GM18867 (cell line): ENCODE data around the gene PCBP4.
A peak's percentile ranks its signal among the peaks of the same experiment; 100 is the strongest.

Experiments used
- ATAC-seq: cut with Tn5 transposase; IDR thresholded peaks from one replicate; pipeline ENCODE4 v1.9.1; 2021; ENCODE audit warnings: mild to moderate bottlenecking, moderate library complexity; ENCODE audit not compliant: unreplicated experiment

Gene PCBP4

GRCh38 chr3:51967384-51968169, at the start of gene PCBP4:
Gene PCBP4 (minus strand): TSS chr3:51967454. CDS start chr3:51961240, 6,214 bp downstream.
- peak; percentile 56 for ATAC-seq

DNA sequence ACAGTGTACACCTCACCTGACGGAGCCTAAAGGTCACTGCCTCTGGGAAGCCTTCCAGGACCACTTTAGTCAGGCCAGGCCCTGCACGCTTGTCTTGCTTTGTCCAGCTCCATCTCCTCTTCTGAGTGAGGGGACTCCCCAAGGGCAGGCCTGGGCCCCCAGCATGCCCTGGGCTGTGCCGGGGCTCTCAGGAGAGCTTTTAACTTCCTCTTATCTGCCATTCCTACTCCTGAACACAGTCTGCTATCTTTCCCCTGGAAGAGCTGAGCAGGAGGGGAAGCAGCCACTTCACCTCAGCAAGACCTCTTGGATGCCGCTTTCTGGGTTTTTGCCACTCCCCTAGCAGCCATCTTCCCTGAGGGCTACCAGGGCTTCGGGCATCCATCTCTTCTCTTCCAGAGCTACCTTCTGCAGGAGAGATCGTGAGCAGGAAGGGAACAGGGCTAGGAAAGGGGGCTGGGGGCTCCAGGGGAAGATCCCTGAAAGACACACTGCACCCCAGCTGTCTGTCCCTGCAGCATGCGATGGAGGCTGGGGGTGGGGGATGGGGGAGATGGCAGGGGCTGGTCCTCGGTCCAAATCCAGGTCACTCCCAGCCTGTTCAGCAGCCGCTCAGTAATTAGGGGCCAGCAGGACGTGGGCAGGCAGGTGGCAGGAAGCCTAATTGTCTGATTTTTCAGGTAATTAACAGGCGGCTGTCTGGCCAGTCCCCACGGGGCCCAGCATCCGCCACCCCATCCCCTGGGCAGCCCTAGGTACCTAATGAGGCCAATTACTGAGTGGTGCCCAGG, 48.4 kb upstream of the PCBP4 start:
- ATAC-seq, result no peak

- no peak for ATAC-seq
Observed at GRCh38 chr3:52014613-52015012, 47.4 kb upstream of the PCBP4 start.

DNA sequence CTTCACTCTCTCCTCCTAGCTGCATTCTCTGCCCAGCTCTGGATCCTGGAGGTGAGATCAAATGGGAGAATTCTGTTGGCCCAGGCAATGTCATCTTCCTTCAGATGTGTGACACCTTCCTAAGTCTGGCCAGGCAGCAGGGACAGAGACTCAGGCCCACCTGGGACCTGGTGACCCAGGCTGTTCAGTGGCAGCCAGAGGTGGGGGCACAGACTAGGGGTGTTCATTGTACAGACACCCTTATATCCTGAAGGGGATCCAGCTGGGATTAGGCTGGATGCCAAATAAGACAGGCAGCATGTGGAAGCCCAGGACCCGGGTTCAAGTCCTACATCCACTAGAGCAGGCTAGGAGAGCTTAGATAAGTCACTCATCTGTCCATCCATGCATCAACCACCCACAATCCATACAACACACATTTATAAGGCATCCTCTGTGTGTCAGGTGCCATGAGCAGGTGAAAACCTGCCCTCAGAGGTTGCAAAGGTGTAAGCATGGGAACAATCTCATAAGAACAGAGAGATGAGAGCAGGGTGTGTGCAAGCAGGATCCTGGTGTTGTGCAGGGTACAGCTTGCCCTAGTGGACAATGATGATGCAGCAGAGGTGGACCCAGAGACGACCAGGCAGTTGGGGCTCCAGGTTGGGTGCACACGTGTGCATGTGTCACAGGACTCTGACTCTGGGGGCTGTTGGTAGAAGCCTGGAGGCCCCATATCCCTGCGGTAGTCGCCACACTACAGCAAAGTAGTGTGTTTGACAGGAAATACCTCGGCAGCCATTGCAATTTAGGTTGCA, 46.7 kb upstream of the PCBP4 start:
- no peak for ATAC-seq

- ATAC-seq, result no peak
Observed at GRCh38 chr3:52012699-52013098, 45.4 kb upstream of the PCBP4 start.

DNA sequence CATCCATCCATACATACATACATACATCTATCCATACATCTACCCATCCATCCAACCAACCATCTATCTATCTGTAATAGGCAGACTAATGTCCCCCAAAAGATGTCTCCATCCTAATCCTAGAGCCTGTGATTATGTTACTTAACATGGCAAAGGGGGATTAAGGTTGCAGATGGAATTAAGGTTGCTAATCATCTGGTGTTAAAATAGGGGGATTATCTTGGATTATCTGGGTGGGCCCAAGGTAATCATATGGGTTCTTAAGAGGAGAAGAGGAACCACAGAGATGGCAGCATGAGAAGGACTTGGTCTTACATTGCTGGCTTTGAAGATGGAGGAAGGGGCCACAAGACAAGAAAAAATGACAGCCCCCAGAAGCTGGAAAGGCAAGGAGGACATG, 43.2 kb upstream of the PCBP4 start:
- ATAC-seq, result no peak

GRCh38 chr3:52007291-52007690, 40.0 kb upstream of the PCBP4 start:
- no peak for ATAC-seq

- ATAC-seq, result no peak
Observed at GRCh38 chr3:52006820-52007133, 39.5 kb upstream of the PCBP4 start.

DNA sequence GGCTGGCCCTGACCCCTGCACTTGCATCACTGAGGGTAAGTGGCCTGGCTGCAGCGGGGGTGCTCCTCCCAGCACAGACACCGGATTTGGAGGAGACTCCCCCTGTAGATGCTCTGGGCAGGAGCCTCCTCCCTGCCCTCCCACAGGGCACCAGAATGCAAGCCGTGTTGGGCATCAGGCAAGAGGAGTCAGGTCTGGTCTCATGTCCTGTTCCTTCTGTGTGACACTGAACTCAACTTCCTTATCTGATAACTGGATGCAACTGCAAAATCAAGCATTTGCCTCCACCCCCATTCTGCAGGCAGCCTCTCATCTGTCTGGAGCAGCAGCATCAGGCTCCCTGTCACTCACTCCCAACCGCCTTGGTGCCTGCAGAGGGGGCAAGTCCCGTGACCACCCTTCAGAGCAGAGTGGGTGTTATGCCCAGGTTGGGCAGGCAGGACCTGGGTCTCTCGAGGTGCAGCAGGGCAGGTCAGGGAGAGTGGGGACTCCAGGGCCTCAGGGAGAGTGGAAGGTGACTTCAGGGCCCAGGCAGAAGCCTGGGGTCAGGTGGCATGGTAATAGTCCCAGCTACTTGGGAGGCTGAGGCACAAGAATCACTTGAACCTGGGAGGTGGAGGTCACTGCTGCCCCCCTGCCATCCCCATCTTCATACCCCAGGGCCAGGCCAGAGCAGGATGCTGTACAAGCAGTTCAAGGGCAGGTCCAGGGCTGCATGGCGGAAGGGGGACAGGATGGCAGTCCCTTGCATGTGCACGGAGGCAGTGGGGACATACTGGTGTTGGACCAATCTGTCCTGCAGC, 39.0 kb upstream of the PCBP4 start:
- no peak for ATAC-seq

- ATAC-seq, result no peak
Observed at GRCh38 chr3:52005571-52005986, 38.3 kb upstream of the PCBP4 start.

GRCh38 chr3:52004906-52005395, 37.7 kb upstream of the PCBP4 start:
- no peak for ATAC-seq

- ATAC-seq, result no peak
Observed at GRCh38 chr3:52004163-52004787, 37.0 kb upstream of the PCBP4 start.

DNA sequence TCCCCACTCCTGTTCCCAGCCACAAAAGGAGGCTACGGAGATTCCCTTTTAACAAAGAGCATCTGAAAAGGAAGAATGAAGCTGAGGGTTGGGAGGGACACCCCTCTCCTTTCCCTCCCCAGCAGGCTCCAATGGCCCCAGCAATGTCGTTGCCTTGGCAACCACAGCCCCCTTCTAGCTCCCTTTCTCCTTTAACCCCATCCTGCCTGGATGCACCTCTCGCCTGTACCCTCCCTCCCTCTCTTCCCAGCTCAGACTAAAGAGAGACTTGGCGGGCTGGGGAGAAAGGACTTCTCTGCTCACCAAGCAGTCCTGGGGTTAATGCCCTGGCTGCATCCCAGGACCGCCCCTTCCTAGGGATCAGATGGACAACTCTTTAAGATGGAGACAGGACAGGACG, 35.5 kb upstream of the PCBP4 start:
- ATAC-seq, result no peak

GRCh38 chr3:52001443-52001974, 34.3 kb upstream of the PCBP4 start:
- ATAC-seq, result peak; percentile 88

- no peak for ATAC-seq
Observed at GRCh38 chr3:51999846-52000245, 32.6 kb upstream of the PCBP4 start.

GRCh38 chr3:51998774-51999173, 31.5 kb upstream of the PCBP4 start:
- ATAC-seq, result no peak

DNA sequence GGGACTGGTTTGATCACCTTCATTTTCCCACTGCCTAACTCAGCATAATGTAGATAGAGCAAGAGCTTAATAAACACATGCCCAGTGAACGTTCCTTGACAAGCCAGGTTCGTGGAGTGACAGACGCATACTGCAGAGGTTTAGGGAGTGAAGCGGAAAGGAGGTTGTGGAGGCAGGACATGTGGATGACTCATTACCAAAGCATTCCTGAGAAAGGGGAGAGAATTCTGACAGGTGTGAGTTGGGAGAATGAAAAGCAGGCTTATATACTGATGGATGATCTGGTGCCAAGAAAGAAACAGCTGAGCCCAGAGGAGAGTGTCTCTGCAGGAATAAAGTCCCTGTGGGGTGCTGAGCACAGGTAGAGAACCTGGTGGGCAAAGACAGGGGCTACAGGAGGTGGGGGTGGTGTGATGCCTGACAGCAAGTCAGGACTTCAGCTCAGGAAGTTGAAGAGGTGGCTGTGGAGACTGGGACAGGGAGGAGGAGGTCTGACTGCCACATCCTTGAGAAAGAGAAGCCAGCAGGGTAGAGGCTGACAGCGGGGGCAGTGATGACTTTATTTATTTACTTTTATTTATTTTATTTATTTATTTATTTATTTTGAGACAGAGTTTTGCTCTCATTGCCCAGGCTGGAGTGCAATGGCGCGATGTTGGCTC, 30.8 kb upstream of the PCBP4 start:
- ATAC-seq, result no peak

- no peak for ATAC-seq
Observed at GRCh38 chr3:51997172-51997571, 29.9 kb upstream of the PCBP4 start.
